ENCODE data around the gene HAVCR1.

DNA sequence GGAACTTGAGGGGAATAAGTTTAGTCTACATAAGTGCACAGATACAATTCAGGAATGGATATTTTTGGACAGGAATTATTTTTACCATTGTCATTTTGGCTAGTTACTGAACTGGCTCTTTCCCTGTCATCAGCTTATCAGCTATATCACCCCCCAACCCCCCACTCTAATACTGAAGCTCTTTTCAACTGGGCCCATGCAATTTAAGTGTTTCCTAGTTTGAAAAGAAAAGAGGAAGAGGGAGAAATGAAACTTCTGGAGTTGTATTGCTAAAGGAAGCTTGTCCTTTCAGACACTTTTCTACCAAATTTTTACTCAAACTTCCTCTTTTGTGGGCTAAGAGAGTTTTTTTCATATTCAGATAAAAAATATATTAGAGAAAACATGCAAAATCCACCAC is 77.4 kb downstream of the HAVCR1 start:
- TF ChIP-seq, protein P1, sequence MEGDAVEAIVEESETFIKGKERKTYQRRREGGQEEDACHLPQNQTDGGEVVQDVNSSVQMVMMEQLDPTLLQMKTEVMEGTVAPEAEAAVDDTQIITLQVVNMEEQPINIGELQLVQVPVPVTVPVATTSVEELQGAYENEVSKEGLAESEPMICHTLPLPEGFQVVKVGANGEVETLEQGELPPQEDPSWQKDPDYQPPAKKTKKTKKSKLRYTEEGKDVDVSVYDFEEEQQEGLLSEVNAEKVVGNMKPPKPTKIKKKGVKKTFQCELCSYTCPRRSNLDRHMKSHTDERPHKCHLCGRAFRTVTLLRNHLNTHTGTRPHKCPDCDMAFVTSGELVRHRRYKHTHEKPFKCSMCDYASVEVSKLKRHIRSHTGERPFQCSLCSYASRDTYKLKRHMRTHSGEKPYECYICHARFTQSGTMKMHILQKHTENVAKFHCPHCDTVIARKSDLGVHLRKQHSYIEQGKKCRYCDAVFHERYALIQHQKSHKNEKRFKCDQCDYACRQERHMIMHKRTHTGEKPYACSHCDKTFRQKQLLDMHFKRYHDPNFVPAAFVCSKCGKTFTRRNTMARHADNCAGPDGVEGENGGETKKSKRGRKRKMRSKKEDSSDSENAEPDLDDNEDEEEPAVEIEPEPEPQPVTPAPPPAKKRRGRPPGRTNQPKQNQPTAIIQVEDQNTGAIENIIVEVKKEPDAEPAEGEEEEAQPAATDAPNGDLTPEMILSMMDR (IDR thresholded peaks at IDR 0.05) = no peak
- no peak for TF ChIP-seq POLR2A (IDR thresholded peaks at IDR 0.05)

Measured in transverse colon (tissue), 3 donors.